ENCODE measurements around the gene AMMECR1L.

AMMECR1L gene

GRCh38 chr2:127862228-127862627 lies 23.5 kb downstream of the AMMECR1L start:
- TF ChIP-seq GATA3 (IDR thresholded peaks at IDR 0.05; ENCODE audit: low read depth, low read length): no peak
- TF ChIP-seq GATA2 (IDR thresholded peaks at IDR 0.05; ENCODE audit: low read depth, low read length): no peak

GRCh38 chr2:127860130-127860529 lies 25.6 kb downstream of the AMMECR1L start:
- no peak for TF ChIP-seq GATA2 (IDR thresholded peaks at IDR 0.05; ENCODE audit: low read depth, low read length)
- TF ChIP-seq GATA3 (IDR thresholded peaks at IDR 0.05; ENCODE audit: low read depth, low read length): no peak

- TF ChIP-seq GATA3 (IDR thresholded peaks at IDR 0.05; ENCODE audit: low read depth, low read length) (no peak), GATA2 (IDR thresholded peaks at IDR 0.05; ENCODE audit: low read depth, low read length) (no peak)
These were observed 26.1 kb downstream of the AMMECR1L start for GRCh38 chr2:127859712-127860085.

- no peak for TF ChIP-seq GATA3 (IDR thresholded peaks at IDR 0.05; ENCODE audit: low read depth, low read length)
- TF ChIP-seq GATA2 (IDR thresholded peaks at IDR 0.05; ENCODE audit: low read depth, low read length): no peak
These were observed 28.4 kb downstream of the AMMECR1L start for GRCh38 chr2:127857265-127857808.

GRCh38 chr2:127853671-127854070 lies 32.1 kb downstream of the AMMECR1L start:
- TF ChIP-seq GATA2 (IDR thresholded peaks at IDR 0.05; ENCODE audit: low read depth, low read length) (no peak), GATA3 (IDR thresholded peaks at IDR 0.05; ENCODE audit: low read depth, low read length) (no peak)

DNA sequence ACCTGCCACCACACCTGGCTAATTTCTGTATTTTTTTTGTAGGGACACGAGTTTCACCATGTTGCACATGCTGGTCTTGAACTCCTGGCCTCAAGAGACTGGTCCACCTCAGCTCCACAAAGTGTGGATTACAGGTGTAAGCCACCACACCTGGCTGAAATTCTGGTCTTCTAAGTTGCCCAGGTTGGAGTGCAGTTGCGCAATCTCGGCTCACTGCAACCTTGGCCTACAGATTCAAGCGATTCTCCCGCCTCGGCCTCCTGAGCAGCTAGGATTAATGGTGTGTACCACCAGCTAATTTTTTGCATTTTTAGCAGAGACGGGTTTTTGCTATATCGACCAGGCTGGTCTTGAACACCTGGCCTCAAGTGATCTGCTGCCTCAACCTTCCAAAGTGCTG lies 33.4 kb downstream of the AMMECR1L start:
- no peak for TF ChIP-seq GATA3 (IDR thresholded peaks at IDR 0.05; ENCODE audit: low read depth, low read length)
- TF ChIP-seq GATA2 (IDR thresholded peaks at IDR 0.05; ENCODE audit: low read depth, low read length): no peak

DNA sequence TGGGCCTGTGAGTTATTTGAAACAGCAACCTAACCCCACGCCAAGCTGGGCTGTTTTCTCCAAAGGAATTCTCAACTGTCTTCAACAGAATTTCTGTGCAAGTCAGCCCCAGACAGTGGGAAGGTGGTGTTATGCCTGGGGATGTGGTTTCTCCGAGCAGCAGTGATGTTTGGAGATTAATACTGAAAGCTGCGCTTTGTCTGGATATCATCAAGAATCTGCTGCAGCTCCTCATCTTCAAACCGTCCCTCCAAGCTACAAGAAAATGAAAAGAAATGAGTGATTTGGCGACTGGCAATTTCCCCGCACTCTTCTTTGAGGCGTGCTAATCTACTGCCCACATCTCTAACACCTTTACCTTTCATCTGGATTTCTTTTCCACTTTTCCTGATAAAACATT lies 37.8 kb downstream of the AMMECR1L start:
- TF ChIP-seq GATA3 (IDR thresholded peaks at IDR 0.05; ENCODE audit: low read depth, low read length): no peak
- no peak for TF ChIP-seq GATA2 (IDR thresholded peaks at IDR 0.05; ENCODE audit: low read depth, low read length)

GRCh38 chr2:127844973-127845372 lies 40.8 kb downstream of the AMMECR1L start:
- no peak for TF ChIP-seq GATA3 (IDR thresholded peaks at IDR 0.05; ENCODE audit: low read depth, low read length)
- no peak for TF ChIP-seq GATA2 (IDR thresholded peaks at IDR 0.05; ENCODE audit: low read depth, low read length)

DNA sequence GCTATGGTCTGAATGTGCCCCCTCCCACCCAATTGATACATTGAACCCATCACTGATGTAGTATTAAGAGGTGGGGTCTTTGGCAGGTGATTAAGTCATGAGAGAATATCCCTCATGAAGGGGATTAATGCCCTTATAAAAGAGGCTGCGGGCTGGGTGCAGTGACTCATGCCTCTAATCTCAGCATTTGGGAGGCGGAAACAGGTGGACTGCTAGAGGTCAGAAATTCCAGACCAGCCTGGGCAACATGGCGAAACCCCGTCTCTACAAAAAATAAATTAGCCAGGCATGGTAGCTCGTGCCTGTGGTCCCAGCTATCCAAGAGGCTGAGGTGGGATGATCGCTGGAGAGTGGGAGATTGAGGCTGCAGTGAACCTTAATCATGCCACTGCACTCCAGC lies 42.1 kb downstream of the AMMECR1L start:
- TF ChIP-seq GATA3 (IDR thresholded peaks at IDR 0.05; ENCODE audit: low read depth, low read length) (no peak), GATA2 (IDR thresholded peaks at IDR 0.05; ENCODE audit: low read depth, low read length) (no peak)

DNA sequence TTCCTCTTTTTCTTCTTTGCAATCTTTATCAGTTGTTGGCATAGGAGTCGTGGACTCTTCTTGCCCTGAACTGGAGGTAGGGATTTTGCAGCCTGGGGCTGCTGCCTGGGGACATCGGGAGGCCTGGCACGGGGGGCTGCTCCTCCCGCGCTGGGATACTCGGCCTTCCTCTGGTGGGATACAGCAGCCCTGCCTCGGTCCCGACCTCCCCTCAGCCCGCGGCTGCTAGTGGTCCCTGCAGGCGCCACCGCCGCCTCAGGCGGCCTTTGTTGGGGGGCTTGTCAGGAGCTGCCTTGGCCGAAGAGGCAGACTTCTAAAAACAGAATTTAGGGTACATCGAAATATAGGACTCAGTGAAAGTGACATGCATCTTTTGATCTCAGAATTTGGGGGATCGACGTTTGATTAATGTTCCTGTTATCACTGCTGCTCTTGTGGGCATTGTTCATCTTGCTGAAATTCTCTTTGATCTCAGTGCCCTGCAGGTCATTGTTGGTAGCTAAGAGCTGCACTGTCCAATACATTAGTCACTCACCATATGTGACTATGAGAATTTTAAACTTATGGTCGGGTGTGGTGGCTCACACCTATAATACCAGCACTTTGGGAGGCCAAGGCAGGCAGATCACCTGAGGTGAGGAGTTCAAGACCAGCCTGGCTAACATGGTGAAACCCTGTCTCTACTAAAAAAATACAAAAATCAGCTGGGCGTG lies 44.1 kb downstream of the AMMECR1L start:
- TF ChIP-seq GATA3 (IDR thresholded peaks at IDR 0.05; ENCODE audit: low read depth, low read length) (no peak), GATA2 (IDR thresholded peaks at IDR 0.05; ENCODE audit: low read depth, low read length) (no peak)

DNA sequence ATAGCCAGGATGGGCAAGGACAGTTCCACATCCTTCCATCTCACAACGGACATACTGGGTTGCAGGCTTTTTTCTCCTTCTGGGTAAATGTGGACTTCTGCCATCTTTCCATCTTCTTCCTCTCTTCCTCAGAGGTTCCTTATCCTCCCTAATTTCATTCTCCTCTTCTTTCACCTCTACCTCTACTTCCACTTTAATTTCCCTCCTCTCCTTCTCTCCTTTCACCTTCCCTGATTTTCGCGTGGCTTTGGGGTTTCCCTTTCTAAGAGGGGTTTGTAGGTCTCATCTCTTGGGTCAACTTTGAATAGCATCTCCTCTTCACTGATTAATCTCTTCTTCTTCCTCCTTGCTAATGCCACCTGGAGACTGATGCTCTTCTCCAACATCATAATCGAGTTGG lies 44.9 kb downstream of the AMMECR1L start:
- no peak for TF ChIP-seq GATA2 (IDR thresholded peaks at IDR 0.05; ENCODE audit: low read depth, low read length)
- no peak for TF ChIP-seq GATA3 (IDR thresholded peaks at IDR 0.05; ENCODE audit: low read depth, low read length)

DNA sequence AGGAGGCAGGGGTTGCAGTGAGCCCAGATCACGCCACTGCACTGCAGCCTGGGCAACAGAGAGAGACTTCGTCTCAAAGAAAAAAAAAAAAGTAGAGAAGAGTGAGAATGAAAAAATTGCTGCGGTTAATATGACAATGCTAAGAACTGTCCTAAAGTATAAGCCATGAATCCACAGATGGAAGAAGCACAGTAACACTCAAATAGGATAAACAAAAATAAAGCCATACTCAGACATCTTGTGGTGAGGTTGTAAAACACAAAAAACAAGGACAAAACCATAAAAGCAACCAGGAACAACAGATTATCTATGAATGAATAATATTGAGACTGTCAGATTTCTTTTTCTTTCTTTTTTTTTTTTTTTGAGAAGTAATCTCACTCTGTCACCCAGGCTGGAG lies 50.8 kb downstream of the AMMECR1L start:
- no peak for TF ChIP-seq GATA2 (IDR thresholded peaks at IDR 0.05; ENCODE audit: low read depth, low read length)
- no peak for TF ChIP-seq GATA3 (IDR thresholded peaks at IDR 0.05; ENCODE audit: low read depth, low read length)

GRCh38 chr2:127829845-127830246 lies 55.9 kb downstream of the AMMECR1L start:
- TF ChIP-seq GATA2 (IDR thresholded peaks at IDR 0.05; ENCODE audit: low read depth, low read length): no peak
- no peak for TF ChIP-seq GATA3 (IDR thresholded peaks at IDR 0.05; ENCODE audit: low read depth, low read length)

DNA sequence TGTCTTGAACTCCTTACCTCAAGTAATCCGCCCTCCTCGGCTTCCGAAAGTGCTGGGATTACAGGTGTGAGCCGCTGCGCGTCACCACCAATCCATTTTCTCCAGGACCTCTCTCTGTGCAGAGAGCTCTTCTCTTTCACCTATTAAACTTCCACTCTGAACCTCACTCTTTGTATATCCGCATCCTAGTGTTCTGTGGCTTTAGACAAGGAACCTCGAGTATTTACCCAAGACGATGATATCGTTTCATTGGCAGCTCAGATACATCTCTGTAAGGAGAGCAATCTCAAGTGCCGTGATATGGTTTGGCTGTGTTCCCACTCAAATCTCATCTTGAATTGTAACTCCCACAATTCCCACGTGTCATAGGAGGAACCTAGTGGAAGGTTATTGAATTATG lies 59.7 kb downstream of the AMMECR1L start:
- no peak for TF ChIP-seq GATA3 (IDR thresholded peaks at IDR 0.05; ENCODE audit: low read depth, low read length)
- no peak for TF ChIP-seq GATA2 (IDR thresholded peaks at IDR 0.05; ENCODE audit: low read depth, low read length)

- TF ChIP-seq GATA2 (IDR thresholded peaks at IDR 0.05; ENCODE audit: low read depth, low read length): no peak
- TF ChIP-seq GATA3 (IDR thresholded peaks at IDR 0.05; ENCODE audit: low read depth, low read length): no peak
These were observed 65.6 kb downstream of the AMMECR1L start for GRCh38 chr2:127820080-127820668.

Data from SH-SY5Y (cell line).